WERI-Rb-1 (cell line): ENCODE results near the gene SERPINB6.

ENCODE experiments used
- DNase-seq: peaks from one replicate; pipeline ENCODE4 v3.0.0-alpha.2; 2020
- H3K27ac ChIP-seq: fragments of 250-450 bp; sonication (Bioruptor Pico); 2 replicates; pipeline ENCODE4 v1.5.1; 2020; ENCODE audit warnings: mild to moderate bottlenecking, moderate library complexity
- H3K27me3 ChIP-seq: fragments of 250-450 bp; sonication (Bioruptor Pico); 2 replicates; pipeline ENCODE4 v1.5.1; 2021; ENCODE audit warnings: mild to moderate bottlenecking, low read depth, moderate library complexity; ENCODE audit not compliant: insufficient read depth, severe bottlenecking
- H3K36me3 ChIP-seq: fragments of 250-450 bp; sonication (Bioruptor Pico); 2 replicates; pipeline ENCODE4 v1.5.1; 2020; ENCODE audit warnings: mild to moderate bottlenecking, moderate library complexity
- H3K4me3 ChIP-seq: 2 replicates; pipeline ENCODE4 v1.5.1; 2011; ENCODE audit warnings: low read depth, mild to moderate bottlenecking, control low read depth, low read length
- H3K9me3 ChIP-seq: fragments of 250-450 bp; sonication (Bioruptor Pico); 2 replicates; pipeline ENCODE4 v1.5.1; 2021; ENCODE audit warnings: mild to moderate bottlenecking, moderate library complexity; ENCODE audit not compliant: severe bottlenecking
- CTCF ChIP-seq: IDR thresholded peaks from 2 replicates; pipeline ENCODE4 v1.5.1; 2011; ENCODE audit warnings: low read depth, mild to moderate bottlenecking, control low read depth, inconsistent platforms, low read length

Gene SERPINB6

GRCh38 chr6:2953098-2953497, 18.3 kb downstream of the SERPINB6 start:
- no peaks in the 10 kb centered on the region for H3K27me3 ChIP-seq
- H3K4me3 ChIP-seq: 0 out of 2 replicates have a peak overlapping the region, but pooled peaks have one; percentile 16
- no peaks in the 10 kb centered on the region for H3K36me3 ChIP-seq
- peak overlapping the region; percentile 28 for H3K27ac ChIP-seq
- no peak for TF ChIP-seq CTCF
- no peaks in the 10 kb centered on the region for H3K9me3 ChIP-seq
- no peak for DNase-seq

GRCh38 chr6:2952557-2953095, 18.7 kb downstream of the SERPINB6 start:
- peak; percentile 96 for DNase-seq
- no peaks in the 10 kb centered on the region for H3K9me3 ChIP-seq
- 0 out of 2 replicates have a peak overlapping the region, but pooled peaks have one; percentile 16 for H3K4me3 ChIP-seq
- no peaks in the 10 kb centered on the region for H3K36me3 ChIP-seq
- peak overlapping the region; percentile 28 for H3K27ac ChIP-seq
- TF ChIP-seq CTCF: peak; percentile 93
- H3K27me3 ChIP-seq: no peaks in the 10 kb centered on the region

GRCh38 chr6:2951728-2952127, 19.6 kb downstream of the SERPINB6 start:
- no peak for TF ChIP-seq CTCF
- H3K27ac ChIP-seq: no peak overlapping the region
- H3K4me3 ChIP-seq: no peak overlapping the region
- H3K9me3 ChIP-seq: no peaks in the 10 kb centered on the region
- no peaks in the 10 kb centered on the region for H3K36me3 ChIP-seq
- DNase-seq: no peak
- H3K27me3 ChIP-seq: no peaks in the 10 kb centered on the region

GRCh38 chr6:2950713-2951112, 20.7 kb downstream of the SERPINB6 start:
- Histone ChIP-seq H3K27me3 (no peaks in the 10 kb centered on the region), H3K36me3 (no peaks in the 10 kb centered on the region), H3K4me3 (no peak overlapping the region), H3K9me3 (no peaks in the 10 kb centered on the region), H3K27ac (no peak overlapping the region)
- no peak for TF ChIP-seq CTCF
- DNase-seq: no peak

- Histone ChIP-seq H3K27me3 (no peaks in the 10 kb centered on the region), H3K4me3 (no peak overlapping the region), H3K27ac (no peak overlapping the region), H3K9me3 (no peaks in the 10 kb centered on the region), H3K36me3 (no peaks in the 10 kb centered on the region)
- no peak for DNase-seq
- TF ChIP-seq CTCF: no peak
These were observed 21.8 kb downstream of the SERPINB6 start for GRCh38 chr6:2949536-2950083.

- Histone ChIP-seq H3K27me3 (no peaks in the 10 kb centered on the region), H3K4me3 (no peak overlapping the region), H3K27ac (no peak overlapping the region), H3K9me3 (no peaks in the 10 kb centered on the region), H3K36me3 (no peaks in the 10 kb centered on the region)
- no peak for TF ChIP-seq CTCF
- no peak for DNase-seq
These were observed 22.2 kb downstream of the SERPINB6 start for GRCh38 chr6:2949121-2949520.
